ENCODE measurements around the gene CABP1. TPM values are rescaled to one million over a fixed set of nuclear protein-coding genes. Genes with fewer than 3 reads are reported as not detected.

CABP1 gene
- total and polyA plus RNA-seq, 4 donors: 0.05 to 0.12 (median 0.08) TPM; not detected in 1

- Histone ChIP-seq H3K27me3 (ENCODE audit: control insufficient read depth in 4 of 4, insufficient read depth in 4 of 4, low read length in 3 of 4) (no peaks in the 10 kb centered on the region), H3K9me3 (ENCODE audit: control insufficient read depth in 4 of 4, low read length in 3 of 4) (no peaks in the 10 kb centered on the region), H3K9ac (ENCODE audit: low read depth in 1 of 2, low read length in 2 of 2) (peak overlapping the region in 1 of 2 donors; percentile 67), H3K4me3 (ENCODE audit: low read depth in 1 of 3, low read length in 3 of 3) (peak overlapping the region; percentile 72 to 93 (median 75)), H3K27ac (ENCODE audit: low read depth in 1 of 2, low read length in 2 of 2) (peak overlapping the region; percentile 75 to 89), H3K4me1 (ENCODE audit: control insufficient read depth in 4 of 4, insufficient read depth in 4 of 4, low read length in 3 of 4) (peaks cover 8 to 39% (median 34%) of the 10 kb centered on the region in 4 donors), H3K36me3 (ENCODE audit: control insufficient read depth in 4 of 4, insufficient read depth in 3 of 4, low read depth in 1 of 4, low read length in 3 of 4) (no peaks in the 10 kb centered on the region)
- WGBS: under 1% methylated on average over 46 of the region's 46 CpGs
- DNase-seq (ENCODE audit: low spot score): peak; percentile 96
- TF ChIP-seq HNF4G (IDR thresholded peaks at IDR 0.05) (no peak), ATF3 (IDR thresholded peaks at IDR 0.05) (no peak), RAD21 (IDR thresholded peaks at IDR 0.05) (no peak), GABPA (IDR thresholded peaks at IDR 0.05 in 1 of 2, conservative IDR thresholded peaks at IDR 0.05 in 1 of 2) (no peak), ZBTB33 (IDR thresholded peaks at IDR 0.05) (no peak), HNF4A (conservative IDR thresholded peaks at IDR 0.05) (no peak), YY1 (IDR thresholded peaks at IDR 0.05) (no peak), FOXA1 (IDR thresholded peaks at IDR 0.05) (no peak), RXRA (IDR thresholded peaks at IDR 0.05) (no peak), EGR1 (IDR thresholded peaks at IDR 0.05; ENCODE audit: low read depth in 2 of 2) (no peak), JUND (IDR thresholded peaks at IDR 0.05) (no peak), SP1 (IDR thresholded peaks at IDR 0.05) (no peak), FOXA2 (IDR thresholded peaks at IDR 0.05) (no peak), NR2F2 (IDR thresholded peaks at IDR 0.05) (no peak), TAF1 (conservative IDR thresholded peaks at IDR 0.05) (no peak)
- TF ChIP-seq, protein P1, sequence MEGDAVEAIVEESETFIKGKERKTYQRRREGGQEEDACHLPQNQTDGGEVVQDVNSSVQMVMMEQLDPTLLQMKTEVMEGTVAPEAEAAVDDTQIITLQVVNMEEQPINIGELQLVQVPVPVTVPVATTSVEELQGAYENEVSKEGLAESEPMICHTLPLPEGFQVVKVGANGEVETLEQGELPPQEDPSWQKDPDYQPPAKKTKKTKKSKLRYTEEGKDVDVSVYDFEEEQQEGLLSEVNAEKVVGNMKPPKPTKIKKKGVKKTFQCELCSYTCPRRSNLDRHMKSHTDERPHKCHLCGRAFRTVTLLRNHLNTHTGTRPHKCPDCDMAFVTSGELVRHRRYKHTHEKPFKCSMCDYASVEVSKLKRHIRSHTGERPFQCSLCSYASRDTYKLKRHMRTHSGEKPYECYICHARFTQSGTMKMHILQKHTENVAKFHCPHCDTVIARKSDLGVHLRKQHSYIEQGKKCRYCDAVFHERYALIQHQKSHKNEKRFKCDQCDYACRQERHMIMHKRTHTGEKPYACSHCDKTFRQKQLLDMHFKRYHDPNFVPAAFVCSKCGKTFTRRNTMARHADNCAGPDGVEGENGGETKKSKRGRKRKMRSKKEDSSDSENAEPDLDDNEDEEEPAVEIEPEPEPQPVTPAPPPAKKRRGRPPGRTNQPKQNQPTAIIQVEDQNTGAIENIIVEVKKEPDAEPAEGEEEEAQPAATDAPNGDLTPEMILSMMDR (IDR thresholded peaks at IDR 0.05; ENCODE audit: low read depth, low read length, missing input control): no peak
- TF ChIP-seq, protein P2, sequence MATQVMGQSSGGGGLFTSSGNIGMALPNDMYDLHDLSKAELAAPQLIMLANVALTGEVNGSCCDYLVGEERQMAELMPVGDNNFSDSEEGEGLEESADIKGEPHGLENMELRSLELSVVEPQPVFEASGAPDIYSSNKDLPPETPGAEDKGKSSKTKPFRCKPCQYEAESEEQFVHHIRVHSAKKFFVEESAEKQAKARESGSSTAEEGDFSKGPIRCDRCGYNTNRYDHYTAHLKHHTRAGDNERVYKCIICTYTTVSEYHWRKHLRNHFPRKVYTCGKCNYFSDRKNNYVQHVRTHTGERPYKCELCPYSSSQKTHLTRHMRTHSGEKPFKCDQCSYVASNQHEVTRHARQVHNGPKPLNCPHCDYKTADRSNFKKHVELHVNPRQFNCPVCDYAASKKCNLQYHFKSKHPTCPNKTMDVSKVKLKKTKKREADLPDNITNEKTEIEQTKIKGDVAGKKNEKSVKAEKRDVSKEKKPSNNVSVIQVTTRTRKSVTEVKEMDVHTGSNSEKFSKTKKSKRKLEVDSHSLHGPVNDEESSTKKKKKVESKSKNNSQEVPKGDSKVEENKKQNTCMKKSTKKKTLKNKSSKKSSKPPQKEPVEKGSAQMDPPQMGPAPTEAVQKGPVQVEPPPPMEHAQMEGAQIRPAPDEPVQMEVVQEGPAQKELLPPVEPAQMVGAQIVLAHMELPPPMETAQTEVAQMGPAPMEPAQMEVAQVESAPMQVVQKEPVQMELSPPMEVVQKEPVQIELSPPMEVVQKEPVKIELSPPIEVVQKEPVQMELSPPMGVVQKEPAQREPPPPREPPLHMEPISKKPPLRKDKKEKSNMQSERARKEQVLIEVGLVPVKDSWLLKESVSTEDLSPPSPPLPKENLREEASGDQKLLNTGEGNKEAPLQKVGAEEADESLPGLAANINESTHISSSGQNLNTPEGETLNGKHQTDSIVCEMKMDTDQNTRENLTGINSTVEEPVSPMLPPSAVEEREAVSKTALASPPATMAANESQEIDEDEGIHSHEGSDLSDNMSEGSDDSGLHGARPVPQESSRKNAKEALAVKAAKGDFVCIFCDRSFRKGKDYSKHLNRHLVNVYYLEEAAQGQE (IDR thresholded peaks at IDR 0.05): no peak
- TF ChIP-seq, protein P3, sequence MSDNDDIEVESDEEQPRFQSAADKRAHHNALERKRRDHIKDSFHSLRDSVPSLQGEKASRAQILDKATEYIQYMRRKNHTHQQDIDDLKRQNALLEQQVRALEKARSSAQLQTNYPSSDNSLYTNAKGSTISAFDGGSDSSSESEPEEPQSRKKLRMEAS (IDR thresholded peaks at IDR 0.05): no peak
These were observed 45.8 kb downstream of the CABP1 start for GRCh38 chr12:120686151-120686689.
